ENCODE measurements around the gene CCL26. TPM values are rescaled to one million over a fixed set of nuclear protein-coding genes. Genes with fewer than 3 reads are reported as not detected.

CCL26 gene
- total RNA-seq, 4 donors from 2014 or later: not detected

- H3K27me3 ChIP-seq: no peaks in the 10 kb centered on the region
- peaks cover 0 to 5% (median 0%) of the 10 kb centered on the region in 3 donors for H3K9me3 ChIP-seq
- no peak overlapping the region for H3K4me3 ChIP-seq
- intact Hi-C loops (cut with DNase I; ENCODE audit: low total_unique reads): no loop called here
- DNase-seq (no peak), ATAC-seq (no peak)
- no peaks in the 10 kb centered on the region for H3K36me3 ChIP-seq
- in situ Hi-C loops (cut with MboI; ENCODE audit: low sequenced_read_pairs in 4 of 4): no loop called here
- H3K27ac ChIP-seq: no peak overlapping the region
- TF ChIP-seq CTCF (IDR thresholded peaks at IDR 0.05 in 4 of 5, conservative IDR thresholded peaks at IDR 0.05 in 1 of 5) (no peak), POLR2A (IDR thresholded peaks at IDR 0.05) (no peak)
- no peaks in the 10 kb centered on the region for H3K4me1 ChIP-seq
Measured at GRCh38 chr7:75811894-75812678, 40.1 kb upstream of the CCL26 start.

GRCh38 chr7:75809396-75809795 is 37.4 kb upstream of the CCL26 start:
- in situ Hi-C loops (cut with MboI; ENCODE audit: low sequenced_read_pairs in 4 of 4) (no loop called here), intact Hi-C loops (cut with DNase I; ENCODE audit: low total_unique reads) (no loop called here)
- Histone ChIP-seq H3K9me3 (peaks cover 0 to 13% (median 0%) of the 10 kb centered on the region in 3 donors), H3K36me3 (no peaks in the 10 kb centered on the region), H3K27me3 (no peaks in the 10 kb centered on the region), H3K27ac (no peak overlapping the region), H3K4me3 (no peak overlapping the region), H3K4me1 (no peaks in the 10 kb centered on the region)
- no peak for DNase-seq
- ATAC-seq: no peak
- no peak for TF ChIP-seq POLR2A (IDR thresholded peaks at IDR 0.05)
- no peak for TF ChIP-seq CTCF (IDR thresholded peaks at IDR 0.05 in 4 of 5, conservative IDR thresholded peaks at IDR 0.05 in 1 of 5)

- H3K9me3 ChIP-seq: peaks cover 0 to 13% (median 0%) of the 10 kb centered on the region in 3 donors
- ATAC-seq: no peak
- in situ Hi-C loops (cut with MboI; ENCODE audit: low sequenced_read_pairs in 4 of 4) (no loop called here), intact Hi-C loops (cut with DNase I; ENCODE audit: low total_unique reads) (no loop called here)
- no peak for TF ChIP-seq CTCF (IDR thresholded peaks at IDR 0.05 in 4 of 5, conservative IDR thresholded peaks at IDR 0.05 in 1 of 5)
- no peak for TF ChIP-seq POLR2A (IDR thresholded peaks at IDR 0.05)
- H3K27me3 ChIP-seq: no peaks in the 10 kb centered on the region
- no peaks in the 10 kb centered on the region for H3K4me1 ChIP-seq
- no peak overlapping the region for H3K4me3 ChIP-seq
- DNase-seq: no peak
- no peak overlapping the region for H3K27ac ChIP-seq
- H3K36me3 ChIP-seq: no peaks in the 10 kb centered on the region
Measured at GRCh38 chr7:75808106-75808505, 36.1 kb upstream of the CCL26 start.

- no peaks in the 10 kb centered on the region for H3K4me1 ChIP-seq
- TF ChIP-seq CTCF (IDR thresholded peaks at IDR 0.05 in 4 of 5, conservative IDR thresholded peaks at IDR 0.05 in 1 of 5) (no peak), POLR2A (IDR thresholded peaks at IDR 0.05) (no peak)
- DNase-seq: no peak
- no peak overlapping the region for H3K27ac ChIP-seq
- H3K27me3 ChIP-seq: no peaks in the 10 kb centered on the region
- in situ Hi-C loops (cut with MboI; ENCODE audit: low sequenced_read_pairs in 4 of 4) (no loop called here), intact Hi-C loops (cut with DNase I; ENCODE audit: low total_unique reads) (no loop called here)
- H3K36me3 ChIP-seq: no peaks in the 10 kb centered on the region
- peaks cover 0 to 13% (median 0%) of the 10 kb centered on the region in 3 donors for H3K9me3 ChIP-seq
- ATAC-seq: no peak
- H3K4me3 ChIP-seq: no peak overlapping the region
Measured at GRCh38 chr7:75807452-75807851, 35.4 kb upstream of the CCL26 start.
